ENCODE measurements around the gene EPHB6.

Gene EPHB6

DNA sequence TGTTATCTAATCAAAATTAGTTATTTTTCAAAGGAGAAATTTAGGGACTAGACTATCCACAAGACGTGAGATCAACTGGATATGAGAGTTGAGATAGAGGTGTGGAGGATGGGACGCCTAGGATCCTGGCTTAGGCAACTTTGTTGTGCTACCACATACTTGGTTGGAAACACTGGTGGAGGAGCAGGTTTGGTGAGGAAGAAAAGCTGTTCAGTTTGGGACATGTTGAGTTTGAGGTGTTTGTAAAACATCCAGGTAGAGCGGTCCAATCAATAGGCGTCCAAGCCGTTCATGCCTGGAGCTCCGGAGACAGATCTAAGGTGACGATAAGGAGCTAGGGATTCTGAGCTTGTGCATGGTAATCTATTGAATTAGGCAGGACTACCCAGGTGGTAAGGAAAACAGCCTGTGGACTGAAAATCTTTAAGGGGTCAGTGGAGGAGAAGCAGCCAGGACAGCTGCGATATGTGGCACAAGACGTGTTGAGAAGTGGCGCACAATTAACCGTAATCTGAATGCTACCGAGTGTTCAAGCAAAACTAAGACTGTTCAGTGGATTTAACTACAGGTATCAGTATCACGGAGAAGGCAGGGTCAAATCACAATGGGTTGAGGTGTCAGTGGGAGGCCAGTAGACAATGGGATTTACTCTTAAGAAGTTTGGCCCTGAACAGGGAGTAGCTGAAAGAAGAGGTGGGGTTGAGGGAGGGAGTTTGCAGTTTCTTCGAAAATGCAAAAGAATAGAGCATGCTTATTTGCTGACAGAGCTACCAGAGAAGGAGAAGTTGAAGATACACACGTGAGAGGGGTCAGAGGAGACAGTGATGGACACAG lies 46.8 kb downstream of the EPHB6 start:
- no peak for DNase-seq

DNA sequence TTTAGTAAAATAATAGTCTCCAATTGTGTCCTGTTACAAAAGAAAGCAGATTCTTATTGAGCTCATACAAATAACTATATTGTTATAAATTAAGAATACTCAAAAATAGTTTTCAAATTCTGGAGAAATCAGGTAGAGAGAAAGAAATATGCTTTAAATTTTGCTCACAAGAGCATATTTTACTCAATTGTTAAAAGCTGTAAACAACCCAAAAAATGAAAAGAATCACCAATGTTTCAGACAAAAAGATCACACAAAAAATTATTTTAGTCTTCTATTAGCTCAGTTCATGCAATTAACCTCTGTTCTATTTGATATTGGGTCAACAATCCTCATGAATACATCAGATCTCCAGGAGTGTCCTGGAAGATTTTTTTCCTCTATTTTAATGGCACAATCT lies 49.3 kb downstream of the EPHB6 start:
- no peak for DNase-seq

DNA sequence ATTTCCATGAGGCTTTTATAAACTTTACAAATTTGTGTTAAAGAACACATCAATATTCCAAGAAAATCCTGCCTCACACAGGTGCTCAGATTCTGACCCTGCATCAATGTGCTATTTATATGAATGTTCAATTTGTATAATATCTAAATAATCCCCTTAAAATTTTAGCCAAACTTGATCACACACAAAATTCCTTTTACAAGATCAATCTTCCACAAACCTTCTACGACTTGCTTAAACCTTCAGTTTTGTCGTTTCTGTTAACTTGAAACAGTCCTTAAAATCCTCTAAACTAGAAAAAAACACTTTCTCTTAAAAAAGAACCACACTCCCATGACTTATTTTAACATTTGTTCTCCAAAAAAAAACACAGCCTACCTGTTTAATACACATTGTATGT lies 50.9 kb downstream of the EPHB6 start:
- no peak for DNase-seq

- no peak for DNase-seq
Observed at GRCh38 chr7:142906643-142907042, 51.8 kb downstream of the EPHB6 start.

DNA sequence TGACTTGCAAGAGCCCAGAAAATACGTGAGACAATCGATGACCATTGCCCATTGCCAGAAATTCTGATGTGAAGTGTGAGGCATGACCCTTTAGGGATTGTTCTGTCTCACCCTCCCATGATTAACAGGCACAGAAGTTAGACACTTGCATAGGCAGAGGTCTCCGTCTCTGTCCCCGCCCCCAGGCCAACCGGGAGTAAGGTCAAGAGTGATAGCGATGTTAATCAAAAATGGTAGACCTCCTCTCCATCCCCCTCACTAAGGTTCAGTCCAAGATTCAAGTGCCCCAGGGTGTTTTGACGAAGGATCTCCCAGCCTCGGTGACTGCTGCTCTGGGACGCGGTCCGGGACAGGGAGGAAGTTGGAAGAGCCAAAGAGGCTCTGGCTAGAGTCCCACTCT lies 53.4 kb downstream of the EPHB6 start:
- DNase-seq = no peak

GRCh38 chr7:142908921-142909890 lies 54.3 kb downstream of the EPHB6 start:
- DNase-seq = no peak

DNA sequence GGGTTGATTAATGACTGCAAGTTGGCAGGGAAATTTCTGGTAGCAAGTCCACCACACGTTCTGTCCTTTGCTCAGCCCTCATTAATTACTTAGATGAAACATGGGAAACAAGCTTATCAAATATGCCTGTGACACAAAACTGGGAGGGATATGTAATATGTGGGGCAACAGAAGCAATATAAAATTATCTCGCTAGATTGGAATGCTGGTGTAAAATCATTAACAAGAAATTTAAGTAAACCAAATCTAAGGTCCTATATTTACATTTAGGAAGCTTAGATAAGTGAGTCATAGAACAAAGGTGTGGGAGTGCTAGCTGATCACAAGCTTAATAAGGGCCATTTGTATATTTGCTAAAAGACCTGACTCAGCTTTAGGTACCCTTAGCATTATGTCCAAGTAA lies 55.2 kb downstream of the EPHB6 start:
- DNase-seq = no peak

DNA sequence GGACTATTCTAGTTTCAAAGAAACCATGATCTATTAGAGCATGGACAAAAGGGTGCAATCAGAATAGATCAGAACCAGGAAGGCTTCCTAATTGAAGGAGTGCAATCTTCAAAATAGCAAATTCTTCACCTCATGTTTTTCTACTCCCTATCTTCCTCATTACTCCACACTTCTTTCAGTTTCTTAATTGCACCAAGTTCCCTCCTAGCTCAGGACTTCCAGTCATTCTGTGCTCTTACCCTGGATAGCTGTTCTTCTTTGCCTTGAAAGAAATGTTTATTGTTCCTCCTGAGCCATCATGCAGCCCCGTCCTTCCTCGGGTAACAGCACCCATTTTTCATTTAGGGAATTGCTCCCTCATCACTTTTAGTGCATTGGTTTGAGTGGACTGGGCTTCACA lies 55.6 kb downstream of the EPHB6 start:
- no peak for DNase-seq

DNA sequence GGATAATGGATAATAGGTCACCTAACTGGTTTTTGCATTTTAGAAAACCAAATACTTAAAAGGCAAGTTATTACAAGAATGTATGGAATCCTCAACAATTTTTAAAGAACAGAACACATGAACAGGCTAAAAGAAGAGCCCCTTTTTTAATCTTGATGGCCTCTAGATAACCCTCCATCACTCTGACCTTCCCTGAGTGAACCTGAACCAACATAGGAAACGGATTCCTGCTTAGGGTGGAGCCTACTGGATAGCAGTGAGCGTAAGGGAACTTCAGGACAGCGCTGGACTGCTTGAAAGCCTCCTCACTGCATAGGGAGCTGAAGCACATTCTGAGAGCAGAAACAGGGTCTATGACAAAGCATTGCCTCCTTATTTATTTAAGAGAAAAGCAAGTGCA lies 58.2 kb downstream of the EPHB6 start:
- DNase-seq = no peak

- DNase-seq = no peak
Observed at GRCh38 chr7:142913566-142913965, 58.7 kb downstream of the EPHB6 start.

DNA sequence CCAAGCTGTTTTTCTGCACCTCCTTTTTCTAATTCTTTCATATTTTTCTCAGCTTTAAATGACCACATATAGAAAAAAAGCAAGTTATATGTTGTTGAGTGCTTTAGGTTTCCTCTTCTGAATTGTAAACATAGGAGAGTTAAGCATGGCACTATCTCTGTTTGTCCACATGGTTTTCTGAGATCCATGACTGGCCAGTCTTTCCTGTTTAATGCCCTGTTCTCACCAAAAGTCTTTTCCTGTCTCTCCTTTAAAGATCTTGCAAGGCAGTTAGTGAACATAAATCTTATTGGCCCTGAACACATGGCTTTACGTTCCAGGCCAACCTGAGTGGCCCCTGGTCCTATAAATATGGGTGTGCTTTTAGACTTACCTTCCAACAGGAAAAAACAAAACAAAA lies 59.2 kb downstream of the EPHB6 start:
- no peak for DNase-seq

DNA sequence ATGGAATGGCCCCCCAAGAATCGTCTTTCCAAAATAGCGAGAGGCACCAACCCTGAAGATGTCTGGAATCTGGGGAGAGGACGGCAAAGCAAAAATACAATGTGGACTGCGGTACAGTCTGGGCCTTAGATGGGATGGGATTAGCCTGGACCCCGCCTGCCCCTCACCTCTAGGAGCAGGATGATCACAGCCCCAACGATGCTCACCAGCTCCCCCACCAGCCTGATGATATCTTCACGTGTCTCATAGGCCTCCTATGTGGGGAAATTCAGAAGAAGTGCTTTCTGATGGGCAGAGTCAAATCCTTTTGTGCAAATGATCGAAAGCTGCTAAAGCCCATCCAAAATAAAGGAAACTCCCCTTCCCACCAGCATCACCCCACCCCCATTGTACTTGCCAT lies 60.4 kb downstream of the EPHB6 start:
- DNase-seq = no peak

DNA sequence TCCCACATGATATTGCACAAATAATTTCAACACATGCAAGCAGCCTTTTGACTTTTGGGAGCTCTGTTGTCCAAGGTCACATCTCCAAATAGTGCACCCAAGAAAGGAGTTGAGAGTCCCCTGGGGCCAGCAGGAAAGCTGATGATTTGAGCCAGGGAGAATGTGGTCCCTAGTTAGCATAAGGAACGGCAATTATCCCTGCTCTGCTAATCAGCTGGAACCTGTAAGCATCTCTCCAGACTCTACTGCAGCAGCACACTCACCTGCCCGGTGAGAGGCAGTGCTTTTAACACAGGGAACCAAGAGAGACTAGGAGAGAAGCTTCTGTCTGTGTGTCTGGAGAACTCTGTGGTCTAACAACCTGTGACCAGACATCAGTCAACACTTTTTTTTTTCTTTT lies 61.6 kb downstream of the EPHB6 start:
- no peak for DNase-seq

GRCh38 chr7:142917447-142917846 lies 62.6 kb downstream of the EPHB6 start:
- DNase-seq = no peak

GRCh38 chr7:142918901-142919300 lies 64.0 kb downstream of the EPHB6 start:
- DNase-seq = no peak

- DNase-seq = no peak
Observed at GRCh38 chr7:142919656-142920055, 64.8 kb downstream of the EPHB6 start.
